ENCODE results near the gene RNASEH2B.

RNASEH2B gene

DNA sequence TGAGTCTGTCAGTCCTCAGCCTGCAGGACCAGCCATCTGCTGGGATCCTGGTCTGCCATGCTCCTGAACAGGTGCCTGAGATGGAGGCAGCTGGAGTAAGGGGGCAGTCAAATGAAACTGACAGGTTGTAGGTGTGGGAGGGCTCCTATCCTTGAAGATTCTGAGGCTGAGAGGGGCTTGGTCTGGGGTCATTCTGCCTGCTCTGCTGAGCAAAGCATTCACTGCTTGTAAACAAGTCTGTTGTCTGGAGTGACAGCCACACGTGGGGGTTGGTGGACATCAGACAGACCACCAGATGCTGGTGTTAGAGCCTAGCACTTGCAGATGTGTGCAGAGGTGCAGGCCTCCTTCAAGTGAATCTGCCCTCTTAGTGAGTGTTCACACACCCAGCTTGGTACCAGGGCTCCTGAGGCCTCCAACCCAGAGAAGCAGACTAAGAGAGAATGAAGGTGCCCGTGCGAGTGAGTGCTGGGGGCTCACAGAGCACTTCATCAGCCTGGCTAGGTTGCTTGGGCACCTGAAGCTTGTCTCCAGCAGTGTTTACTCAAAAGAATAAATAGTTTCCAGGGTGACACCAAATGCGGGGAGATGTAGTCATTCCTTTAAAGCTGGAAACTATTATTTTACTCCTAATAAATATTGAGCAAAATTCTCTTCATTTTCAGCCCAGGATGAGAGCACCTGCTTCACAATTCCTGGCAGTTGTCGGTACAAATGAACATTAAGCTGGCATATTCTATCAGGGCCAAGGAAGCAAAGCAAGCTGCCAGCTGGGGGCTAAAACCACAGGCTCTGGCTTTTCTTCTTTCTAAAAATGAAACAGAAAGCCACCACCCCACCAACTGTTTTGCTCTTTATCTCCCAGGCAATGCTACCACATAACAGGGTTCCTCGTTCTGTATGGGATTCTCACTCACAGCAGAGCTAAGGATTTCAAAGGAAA lies 82.3 kb downstream of the RNASEH2B start:
- H3K4me3 ChIP-seq (ENCODE audit: low read depth, low read length) = no peak overlapping the region

DNA sequence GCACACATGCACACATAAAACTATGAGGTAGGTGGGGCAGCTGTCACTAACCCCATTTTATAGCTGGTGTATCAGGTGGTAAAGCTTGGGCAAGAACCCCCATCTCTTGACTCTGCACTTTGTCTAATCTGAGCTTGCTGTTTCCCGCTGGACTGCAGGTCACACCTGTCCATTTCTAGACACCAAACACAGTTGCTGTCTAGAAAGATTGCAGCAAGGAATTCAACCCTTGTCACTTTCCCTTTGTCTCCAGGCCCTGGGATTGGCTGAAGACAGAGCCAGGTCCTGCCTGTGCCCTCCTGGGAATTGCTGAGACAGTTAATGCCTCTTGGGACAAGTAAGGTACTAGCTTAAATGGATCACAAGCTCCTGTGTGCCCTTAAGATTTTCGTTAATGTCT lies 83.8 kb downstream of the RNASEH2B start:
- no peak overlapping the region for H3K4me3 ChIP-seq (ENCODE audit: low read depth, low read length)

DNA sequence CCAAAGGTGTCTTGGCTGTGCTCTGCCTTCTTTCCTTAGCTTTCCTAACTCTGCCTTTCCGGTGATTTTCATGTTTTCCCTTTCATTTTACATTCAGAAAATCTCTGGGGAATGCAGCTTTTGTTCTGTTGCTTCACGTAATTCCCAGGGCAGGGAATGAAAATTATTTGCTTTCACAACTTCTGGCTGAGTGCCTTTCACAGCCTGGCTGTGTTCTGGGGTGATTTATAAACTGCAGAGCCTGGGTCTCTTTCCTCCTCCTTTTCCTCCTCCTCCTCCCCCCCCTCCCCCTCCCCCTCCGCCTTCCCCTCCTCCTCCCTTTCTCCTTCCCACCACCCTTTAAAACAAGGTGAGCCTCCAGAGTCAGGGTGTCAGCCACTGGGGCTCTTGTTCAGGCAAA lies 84.3 kb downstream of the RNASEH2B start:
- no peak overlapping the region for H3K4me3 ChIP-seq (ENCODE audit: low read depth, low read length)

DNA sequence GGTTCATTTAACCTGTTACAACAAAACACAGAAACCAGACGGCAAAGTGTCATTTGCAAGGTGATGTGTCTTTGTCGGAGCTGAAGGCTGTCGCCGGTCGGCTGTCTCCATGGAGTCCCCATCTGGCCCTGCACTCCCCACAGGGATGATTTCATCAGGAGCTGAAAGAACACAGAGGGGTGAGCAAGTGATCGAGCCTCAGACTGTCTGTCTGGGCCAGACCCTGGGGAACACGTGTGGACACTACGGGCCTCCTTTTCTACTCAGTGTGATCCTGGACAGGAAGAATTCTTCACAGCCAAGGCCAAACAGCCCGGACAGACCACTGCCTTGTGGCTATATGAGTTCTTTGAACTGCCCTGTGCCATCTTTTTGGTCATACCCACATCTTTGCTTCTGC lies 85.1 kb downstream of the RNASEH2B start:
- H3K4me3 ChIP-seq (ENCODE audit: low read depth, low read length) = no peak overlapping the region

DNA sequence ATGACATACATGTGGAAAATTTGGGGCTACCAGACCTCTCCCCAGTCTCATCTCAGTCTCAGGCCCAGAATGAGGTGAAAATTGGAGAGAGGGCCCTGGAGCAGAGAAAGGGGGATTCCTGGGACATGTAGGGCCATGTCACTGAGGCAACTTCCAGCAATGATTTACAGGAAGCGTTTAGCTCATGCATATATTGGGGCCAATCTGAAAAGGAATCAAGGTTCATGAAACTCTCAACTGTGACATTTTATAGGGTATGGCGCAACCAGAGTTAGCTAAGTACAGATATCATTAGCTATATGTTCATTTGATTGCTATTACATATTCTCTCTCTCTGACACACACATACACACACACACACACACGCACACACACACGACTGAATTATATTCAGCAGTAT lies 86.3 kb downstream of the RNASEH2B start:
- no peak overlapping the region for H3K4me3 ChIP-seq (ENCODE audit: low read depth, low read length)

DNA sequence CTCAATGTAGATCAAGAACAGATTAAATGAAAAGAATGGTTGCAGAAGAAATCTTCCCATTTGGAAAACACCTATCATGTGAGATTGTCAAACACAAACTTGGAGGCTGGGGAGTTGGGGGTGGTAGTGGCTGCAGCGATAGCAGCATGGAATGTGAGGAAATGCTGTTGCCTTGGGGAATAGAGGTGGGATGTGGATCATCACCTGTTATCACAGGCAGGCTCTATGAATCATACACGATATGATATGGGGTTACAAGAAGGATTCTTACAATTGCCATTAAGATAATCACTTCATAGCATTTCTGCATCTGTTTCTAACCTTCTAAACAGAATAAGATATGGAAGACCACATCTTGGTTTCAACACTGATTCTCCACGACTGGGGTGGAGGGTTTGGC lies 88.7 kb downstream of the RNASEH2B start:
- no peak overlapping the region for H3K4me3 ChIP-seq (ENCODE audit: low read depth, low read length)

DNA sequence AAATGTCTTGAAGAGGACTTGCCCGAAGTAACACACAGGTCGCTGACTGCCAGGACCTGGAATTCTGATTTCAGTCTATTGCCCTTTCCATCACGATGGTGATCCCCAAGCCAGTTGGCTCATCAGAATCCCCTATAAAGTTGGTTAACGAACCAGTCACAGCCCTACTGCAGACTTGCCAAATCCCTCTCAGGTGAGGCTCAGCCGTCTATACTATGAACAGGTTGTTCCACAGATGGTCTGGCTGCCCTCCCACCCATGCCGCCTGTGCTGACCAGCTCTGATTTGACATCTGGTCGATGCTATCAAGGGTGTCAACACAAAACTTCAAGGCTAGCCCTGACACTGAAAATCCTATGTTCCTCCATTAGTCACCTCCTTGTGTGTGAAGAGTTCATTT lies 90.0 kb downstream of the RNASEH2B start:
- H3K4me3 ChIP-seq (ENCODE audit: low read depth, low read length) = no peak overlapping the region

DNA sequence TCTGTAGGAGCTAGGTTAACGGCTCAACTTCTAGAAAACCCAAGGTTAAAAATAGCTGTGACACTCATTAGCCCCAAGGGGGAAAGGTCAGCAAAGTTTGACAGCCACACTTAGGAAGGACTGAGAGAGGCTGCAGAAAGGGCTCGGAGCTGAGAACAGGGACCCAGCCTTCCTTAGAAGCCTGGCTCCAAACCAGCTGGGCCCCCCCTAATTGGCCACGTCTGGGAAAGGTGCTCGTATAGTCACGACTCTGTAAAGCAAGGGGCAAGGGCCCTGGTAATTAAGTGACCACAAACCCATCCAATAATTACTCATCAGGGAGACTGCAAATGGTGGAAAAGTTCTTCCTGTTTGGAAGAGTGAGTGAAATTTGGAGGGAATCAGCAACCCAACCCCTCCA lies 90.5 kb downstream of the RNASEH2B start:
- no peak overlapping the region for H3K4me3 ChIP-seq (ENCODE audit: low read depth, low read length)

DNA sequence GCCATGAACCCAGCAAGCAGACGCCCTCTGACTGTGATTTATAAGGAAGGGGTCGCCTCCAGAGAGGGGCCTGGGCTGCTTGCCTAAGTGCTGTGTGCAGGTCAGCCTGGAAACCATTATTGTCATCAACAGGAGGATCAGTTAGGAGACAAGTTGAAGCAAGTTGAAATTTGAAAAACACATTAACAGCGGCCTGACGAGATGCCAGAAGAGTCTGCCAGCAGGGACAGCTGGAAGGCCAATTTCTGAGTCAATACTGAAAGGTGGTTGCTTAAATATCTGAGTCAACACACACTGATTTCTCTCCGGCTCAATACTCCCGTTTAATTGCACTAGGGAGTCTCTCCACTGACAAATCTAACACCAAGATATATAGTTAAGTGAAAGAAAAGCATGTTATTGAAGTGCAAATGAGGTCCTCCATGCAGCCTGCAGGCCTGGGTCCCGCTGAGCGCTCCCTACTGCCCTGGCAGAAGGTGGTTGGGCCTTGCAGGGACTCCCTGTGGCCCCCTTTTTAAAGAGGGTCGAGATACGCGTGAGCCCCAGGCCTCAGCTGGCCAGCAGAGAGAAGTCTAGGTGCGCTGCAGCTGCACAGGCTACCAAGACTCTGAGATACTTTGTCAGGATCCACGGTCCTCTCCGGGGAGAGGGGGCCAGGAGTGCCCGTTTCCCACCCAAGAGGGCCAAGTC lies 91.1 kb downstream of the RNASEH2B start:
- no peak overlapping the region for H3K4me3 ChIP-seq (ENCODE audit: low read depth, low read length)

DNA sequence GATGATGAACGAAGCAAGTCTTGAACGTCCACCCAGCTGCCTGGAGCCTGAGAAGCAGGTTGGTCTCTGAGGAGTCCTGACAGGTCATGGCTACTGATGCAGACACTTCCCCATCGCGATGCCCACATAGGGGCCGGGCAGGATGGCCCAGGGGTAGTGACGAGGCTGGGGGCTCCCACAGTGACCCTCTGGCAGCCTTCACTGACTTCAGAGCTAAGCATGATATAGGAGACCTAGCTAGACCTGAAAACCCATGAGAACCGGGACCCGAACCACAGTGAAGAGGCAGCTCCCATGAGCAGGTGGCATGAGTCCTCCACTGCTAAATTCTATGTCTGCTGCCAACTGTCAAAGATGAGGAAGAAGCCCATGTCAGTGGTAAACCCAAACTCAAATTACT lies 91.7 kb downstream of the RNASEH2B start:
- no peak overlapping the region for H3K4me3 ChIP-seq (ENCODE audit: low read depth, low read length)

DNA sequence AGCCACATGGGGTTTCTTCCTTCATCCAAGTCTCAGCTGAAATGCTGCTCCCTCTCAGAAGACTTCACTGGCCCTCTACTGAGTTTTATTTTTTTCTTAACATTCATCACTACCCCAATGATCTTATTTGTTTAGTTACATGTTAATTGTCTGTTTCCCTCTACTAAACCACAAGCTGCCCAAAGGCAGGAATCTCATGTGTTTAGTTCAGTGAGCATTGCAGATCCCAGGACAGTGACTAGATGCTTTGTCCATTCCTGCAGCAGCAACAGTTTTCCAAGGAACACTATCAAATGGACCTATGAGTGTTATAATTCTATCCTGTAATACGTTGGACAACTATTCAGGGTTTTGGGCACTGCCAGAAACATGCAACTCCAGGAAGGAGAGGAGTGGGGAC lies 93.1 kb downstream of the RNASEH2B start:
- no peak overlapping the region for H3K4me3 ChIP-seq (ENCODE audit: low read depth, low read length)

DNA sequence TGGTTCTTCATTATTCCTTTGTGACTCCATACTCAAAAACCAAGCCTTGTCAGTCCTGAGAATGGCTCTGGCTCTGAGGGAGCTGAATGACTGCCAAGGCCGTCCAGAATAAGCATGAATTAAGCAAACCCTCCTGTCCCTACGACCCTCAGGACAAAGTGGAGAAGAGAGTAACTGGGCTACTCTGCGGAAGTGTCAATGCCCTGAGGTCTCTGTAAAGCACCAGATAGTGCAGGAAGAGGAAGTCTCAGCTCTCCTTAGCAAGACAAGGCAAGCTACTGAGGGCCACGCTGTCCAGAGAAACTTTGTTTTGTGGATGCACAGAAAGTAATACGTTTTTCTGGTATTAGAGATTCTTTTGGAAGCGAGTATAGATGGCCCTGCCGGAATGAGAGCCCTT lies 94.1 kb downstream of the RNASEH2B start:
- no peak overlapping the region for H3K4me3 ChIP-seq (ENCODE audit: low read depth, low read length)

DNA sequence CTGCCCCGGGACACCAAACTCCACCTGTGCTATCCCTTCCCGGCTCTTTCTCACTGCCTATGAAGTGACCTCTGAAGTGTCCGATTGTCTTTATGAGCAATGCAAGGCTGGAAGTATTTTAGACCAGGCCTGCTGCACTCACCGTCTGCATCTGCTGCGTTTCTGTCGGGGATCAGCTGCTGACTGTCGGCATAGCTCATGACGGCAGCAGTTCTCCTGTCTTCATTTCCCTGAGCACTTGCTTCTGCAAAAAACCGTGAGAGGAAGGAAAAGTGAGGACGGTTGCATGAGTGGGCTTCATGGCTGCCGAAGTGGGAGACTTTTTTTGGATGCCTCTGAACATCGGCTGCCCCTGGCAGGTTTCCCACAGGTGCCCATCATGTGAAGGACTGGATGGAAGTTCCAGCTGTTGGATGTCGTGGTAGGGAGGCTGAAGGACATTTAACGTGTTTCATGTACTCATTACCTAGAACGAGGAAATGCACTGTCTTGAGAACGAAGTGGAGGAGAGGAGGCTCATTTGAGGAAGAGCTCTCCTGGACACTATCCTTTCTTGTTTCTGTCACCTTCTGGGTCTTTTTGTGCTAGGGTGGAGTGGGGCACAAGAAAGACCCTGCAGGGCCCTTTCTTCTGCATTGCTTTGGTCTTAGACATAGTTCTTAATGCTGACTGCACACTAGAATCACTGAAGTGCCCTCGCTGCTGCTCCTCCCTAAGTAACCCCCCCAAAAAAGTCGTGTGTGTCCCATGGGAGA lies 94.7 kb downstream of the RNASEH2B start:
- no peak overlapping the region for H3K4me3 ChIP-seq (ENCODE audit: low read depth, low read length)

DNA sequence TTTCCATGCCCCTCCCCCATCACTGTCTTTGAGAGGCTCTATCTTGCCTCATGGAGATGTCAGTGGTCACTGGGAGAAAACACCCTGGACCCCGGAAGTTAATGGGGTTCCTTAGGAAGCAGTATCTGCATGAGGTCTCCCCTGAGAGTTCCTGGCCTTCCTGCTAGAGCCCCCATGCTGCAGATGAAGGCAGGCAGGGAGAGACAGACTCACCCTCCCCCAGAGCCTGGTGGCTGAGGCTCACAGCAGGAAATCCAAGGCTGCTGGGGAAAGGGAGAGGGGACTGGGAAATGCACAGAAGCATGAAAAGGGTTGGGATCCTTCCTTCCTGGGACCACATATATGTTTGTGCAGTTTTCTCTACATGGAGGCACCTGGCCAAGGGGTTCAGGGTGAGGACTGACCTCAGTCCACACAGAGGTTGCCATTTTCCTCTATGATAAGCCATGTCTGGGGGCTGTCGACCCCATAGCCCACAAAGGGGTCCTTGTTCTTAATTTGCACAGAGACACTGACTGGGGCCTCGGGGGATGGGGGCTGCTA lies 95.4 kb downstream of the RNASEH2B start:
- no peak overlapping the region for H3K4me3 ChIP-seq (ENCODE audit: low read depth, low read length)

DNA sequence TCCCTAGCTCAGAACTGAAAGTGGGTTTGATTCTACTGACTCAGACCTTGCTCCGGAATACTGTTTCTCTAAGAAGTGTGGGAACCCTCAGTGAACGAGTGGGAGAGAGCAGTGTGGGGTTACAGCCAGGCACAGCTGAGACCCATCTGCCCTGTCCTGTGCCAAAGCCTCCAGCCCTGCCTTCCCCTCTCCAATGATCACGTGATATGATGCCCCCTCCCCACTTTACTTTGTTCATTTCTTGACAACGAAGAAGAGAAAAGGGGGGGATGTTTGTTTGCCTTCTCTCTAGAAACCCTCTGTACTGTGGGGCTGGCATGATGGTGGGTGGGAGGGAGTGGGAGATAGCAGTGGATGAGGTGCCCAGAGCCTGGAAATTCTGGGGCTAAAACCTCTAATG lies 96.0 kb downstream of the RNASEH2B start:
- no peak overlapping the region for H3K4me3 ChIP-seq (ENCODE audit: low read depth, low read length)

Data from iPS-11a (cell line).